K562 (cell line): Measurements from ENCODE around the gene NARF. TPM values are rescaled to one million over a fixed set of nuclear protein-coding genes. Genes with fewer than 3 reads are reported as not detected.
A peak's percentile ranks its signal among the peaks of the same experiment; 100 is the strongest.

Source experiments
- BHLHE40 ChIP-seq: IDR thresholded peaks from 2 replicates; pipeline ENCODE4 v1.6.1; 2011; ENCODE audit warnings: low read length, improper control_type of control experiment
- CREM ChIP-seq: IDR thresholded peaks from 2 replicates; pipeline ENCODE4 v1.6.1; 2014; ENCODE audit warnings: antibody characterized with exemption, low read depth
- RBFOX2 ChIP-seq: fragments of 200-400 bp; formaldehyde crosslinking; IDR thresholded peaks from 2 replicates; pipeline ENCODE4 v1.6.1; 2017; ENCODE audit warnings: low read depth, mild to moderate bottlenecking, low read length, moderate library complexity
- REST ChIP-seq, 2 experiments: fragments of 450-650 bp; formaldehyde crosslinking in 1 of 2; IDR thresholded peaks; 2 replicates each; pipeline versions ENCODE4 v1.4.0 to v1.6.1; 2014 to 2020; ENCODE audit warnings: mild to moderate bottlenecking in 2 of 2, borderline replicate concordance in 1 of 2, low read depth in 1 of 2
- SMARCB1 ChIP-seq: IDR thresholded peaks from 2 replicates; pipeline ENCODE4 v1.6.1; 2011; ENCODE audit warnings: improper control_type of control experiment, low read depth; ENCODE audit not compliant: insufficient read length
- TGIF2 ChIP-seq: sonication (generic); formaldehyde crosslinking; IDR thresholded peaks from 2 replicates; pipeline ENCODE4 v1.8.1; 2022; ENCODE audit warnings: mild to moderate bottlenecking, missing genetic modification reagents, moderate library complexity
- polyA plus RNA-seq, 8 experiments: library from polyadenylated mRNA; depleted of rRNA in 4 of 8; stranded (reverse) in 5 of 8; unstranded in 3 of 8; fragments of >200 nt; fragmentation: Nextera tagmentation in 2 of 8; fragmentation: Illumina TruSeq in 1 of 8; extraction: Ambion mirVana in 2 of 8; extraction: Trizol in 1 of 8; gene quantifications; 2 replicates each; pipeline versions ENCODE4 v1.2.1 to v1.2.3, GENCODE V29; 2011 to 2014; ENCODE audit warnings: inconsistent platforms in 1 of 8, missing spikeins in 1 of 8
- total RNA-seq, 7 experiments: library from RNA; depleted of rRNA in 6 of 7; stranded (reverse); fragments of >200 nt in 6 of 7; fragmentation: Illumina TruSeq in 2 of 7; extraction: Trizol in 2 of 7; gene quantifications; 2 replicates each; pipeline versions ENCODE4 v1.2.1 to v1.2.3, GENCODE V29; 2011 to 2021; ENCODE audit warnings: low replicate concordance in 1 of 7
- TF ChIP-seq, protein P1 (sequence below): sonication (generic); formaldehyde crosslinking; IDR thresholded peaks from 2 replicates; pipeline ENCODE4 v1.8.0; 2022; ENCODE audit warnings: mild to moderate bottlenecking, missing genetic modification reagents

NARF gene
- total and polyA plus RNA-seq, 9 of the 15 experiments (the other 6 are each of a cell fraction or from before 2014, with no cell fraction given) = 60.4 to 423 (median 132) TPM

GRCh38 chr17:82414548-82415281 is 43.8 kb upstream of the NARF start (continued):
- peak; percentile 23; the same call in 1 of the 2 replicates for TF ChIP-seq CREM
- TF ChIP-seq REST (IDR thresholded peaks at IDR 0.05; ENCODE audit: borderline replicate concordance) = peak; percentile 100
- TF ChIP-seq REST (CRISPR knock-in tag; IDR thresholded peaks at IDR 0.05; ENCODE audit: low read depth) = peak; percentile 99
- TF ChIP-seq BHLHE40 = peak; percentile 81
- TF ChIP-seq, protein P1, sequence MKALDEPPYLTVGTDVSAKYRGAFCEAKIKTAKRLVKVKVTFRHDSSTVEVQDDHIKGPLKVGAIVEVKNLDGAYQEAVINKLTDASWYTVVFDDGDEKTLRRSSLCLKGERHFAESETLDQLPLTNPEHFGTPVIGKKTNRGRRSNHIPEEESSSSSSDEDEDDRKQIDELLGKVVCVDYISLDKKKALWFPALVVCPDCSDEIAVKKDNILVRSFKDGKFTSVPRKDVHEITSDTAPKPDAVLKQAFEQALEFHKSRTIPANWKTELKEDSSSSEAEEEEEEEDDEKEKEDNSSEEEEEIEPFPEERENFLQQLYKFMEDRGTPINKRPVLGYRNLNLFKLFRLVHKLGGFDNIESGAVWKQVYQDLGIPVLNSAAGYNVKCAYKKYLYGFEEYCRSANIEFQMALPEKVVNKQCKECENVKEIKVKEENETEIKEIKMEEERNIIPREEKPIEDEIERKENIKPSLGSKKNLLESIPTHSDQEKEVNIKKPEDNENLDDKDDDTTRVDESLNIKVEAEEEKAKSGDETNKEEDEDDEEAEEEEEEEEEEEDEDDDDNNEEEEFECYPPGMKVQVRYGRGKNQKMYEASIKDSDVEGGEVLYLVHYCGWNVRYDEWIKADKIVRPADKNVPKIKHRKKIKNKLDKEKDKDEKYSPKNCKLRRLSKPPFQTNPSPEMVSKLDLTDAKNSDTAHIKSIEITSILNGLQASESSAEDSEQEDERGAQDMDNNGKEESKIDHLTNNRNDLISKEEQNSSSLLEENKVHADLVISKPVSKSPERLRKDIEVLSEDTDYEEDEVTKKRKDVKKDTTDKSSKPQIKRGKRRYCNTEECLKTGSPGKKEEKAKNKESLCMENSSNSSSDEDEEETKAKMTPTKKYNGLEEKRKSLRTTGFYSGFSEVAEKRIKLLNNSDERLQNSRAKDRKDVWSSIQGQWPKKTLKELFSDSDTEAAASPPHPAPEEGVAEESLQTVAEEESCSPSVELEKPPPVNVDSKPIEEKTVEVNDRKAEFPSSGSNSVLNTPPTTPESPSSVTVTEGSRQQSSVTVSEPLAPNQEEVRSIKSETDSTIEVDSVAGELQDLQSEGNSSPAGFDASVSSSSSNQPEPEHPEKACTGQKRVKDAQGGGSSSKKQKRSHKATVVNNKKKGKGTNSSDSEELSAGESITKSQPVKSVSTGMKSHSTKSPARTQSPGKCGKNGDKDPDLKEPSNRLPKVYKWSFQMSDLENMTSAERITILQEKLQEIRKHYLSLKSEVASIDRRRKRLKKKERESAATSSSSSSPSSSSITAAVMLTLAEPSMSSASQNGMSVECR (CRISPR knock-in tag) = peak; percentile 98
- TF ChIP-seq RBFOX2 = peak; percentile 13
- TF ChIP-seq SMARCB1 = peak; percentile 82
- peak; percentile 91; the same call in 1 of the 2 replicates for TF ChIP-seq TGIF2
